Retina (tissue), 1 donor: ENCODE measurements around the gene IL1RN.

Experiments
- DNase-seq: peaks from one replicate; pipeline ENCODE4 v3.0.0-alpha.2; 2016

Gene IL1RN

DNA sequence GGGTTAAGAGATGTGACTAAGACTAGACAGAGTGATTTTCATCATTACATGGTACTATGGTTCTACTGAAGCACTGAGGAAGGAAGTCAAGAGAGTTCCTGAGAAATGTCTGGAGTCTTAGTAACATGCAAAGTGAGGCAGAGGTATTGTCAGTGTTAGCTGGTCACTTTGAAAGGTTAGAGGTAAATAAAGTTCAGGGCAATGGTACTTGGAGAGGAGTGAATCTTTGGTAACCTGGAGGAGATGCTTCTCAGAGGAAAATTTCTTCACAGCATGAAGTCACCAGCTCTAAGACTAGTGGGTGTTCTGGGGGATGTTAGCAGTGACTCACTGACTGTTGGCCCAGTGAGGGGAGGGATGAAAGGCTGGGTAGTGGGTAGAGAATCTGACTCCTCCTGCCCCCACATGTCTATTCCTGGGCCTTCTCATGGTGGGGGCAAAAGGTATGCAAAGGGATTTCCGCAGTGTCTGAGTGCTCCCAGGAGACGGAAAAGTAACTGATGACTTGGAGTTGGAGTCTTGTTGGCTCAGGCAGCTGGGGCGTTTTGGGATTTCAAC lies 23.3 kb upstream of the IL1RN start:
- no peak for DNase-seq

GRCh38 chr2:113105047-113105785 lies 22.2 kb upstream of the IL1RN start:
- DNase-seq: no peak

DNA sequence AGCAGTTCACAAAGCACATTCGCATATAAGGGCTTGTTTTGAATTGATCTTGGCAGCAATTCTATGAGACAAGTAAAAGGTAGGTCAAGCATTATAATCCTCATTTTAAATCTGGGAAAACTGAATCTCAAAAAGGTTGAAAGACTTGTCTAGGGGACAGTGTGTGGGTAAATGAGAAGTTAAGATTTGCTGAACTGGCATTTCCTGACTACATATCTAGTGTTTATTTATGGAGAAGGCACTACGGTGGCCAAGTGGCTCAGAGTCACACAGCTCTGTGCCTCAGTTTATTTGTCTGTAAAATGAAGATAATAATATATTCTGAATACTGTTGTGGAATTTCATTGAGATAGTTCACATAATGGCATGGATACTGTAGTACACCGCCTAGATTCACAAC lies 16.3 kb upstream of the IL1RN start:
- no peak for DNase-seq

DNA sequence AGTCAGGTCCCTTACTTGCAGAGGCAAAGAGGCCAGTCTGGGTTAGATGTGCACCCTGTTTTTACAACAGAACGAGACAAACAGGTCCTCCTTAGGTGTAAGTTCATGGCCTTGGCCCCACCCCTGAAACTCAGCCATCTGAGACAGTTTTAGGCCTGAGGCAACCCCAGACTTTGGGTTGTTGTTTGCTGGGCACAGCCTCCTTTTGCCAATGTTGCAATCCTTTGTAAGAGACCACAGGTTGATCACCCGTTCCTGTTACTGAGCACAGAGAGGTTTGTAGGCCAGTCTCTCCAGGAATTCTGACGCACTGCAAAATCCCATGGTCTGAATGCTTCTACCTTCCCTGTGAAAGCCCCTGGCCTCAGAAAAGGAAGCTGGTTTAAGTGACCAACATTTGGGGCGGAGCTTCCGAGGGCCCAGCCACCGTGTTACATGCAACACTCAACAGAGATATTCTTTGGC lies 15.5 kb upstream of the IL1RN start:
- no peak for DNase-seq

DNA sequence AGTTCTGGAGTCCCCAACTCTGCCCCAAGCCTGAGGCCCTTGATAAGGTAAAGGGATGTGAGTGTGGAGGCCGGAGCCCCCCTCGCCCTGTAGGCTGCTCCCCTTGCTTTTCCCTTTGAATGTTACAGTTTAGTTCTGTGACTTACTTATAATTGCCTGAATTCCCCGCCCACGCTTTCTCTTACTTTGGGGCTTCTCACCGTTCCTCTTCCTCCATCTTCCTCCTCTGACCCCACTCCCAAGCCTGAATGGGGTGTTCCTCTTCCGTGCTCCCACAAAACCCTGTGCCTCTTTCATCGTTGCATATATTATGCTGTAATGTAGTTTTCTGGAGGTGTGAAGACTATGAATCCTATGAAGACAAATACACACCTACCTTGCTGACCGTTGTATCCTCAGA lies 15.0 kb upstream of the IL1RN start:
- DNase-seq: no peak

GRCh38 chr2:113112871-113113270 lies 14.5 kb upstream of the IL1RN start:
- no peak for DNase-seq

GRCh38 chr2:113113807-113114206 lies 13.6 kb upstream of the IL1RN start:
- DNase-seq: no peak

- DNase-seq: no peak
These were observed 13.0 kb upstream of the IL1RN start for GRCh38 chr2:113114224-113114945.

- DNase-seq: no peak
These were observed 12.4 kb upstream of the IL1RN start for GRCh38 chr2:113114996-113115395.

DNA sequence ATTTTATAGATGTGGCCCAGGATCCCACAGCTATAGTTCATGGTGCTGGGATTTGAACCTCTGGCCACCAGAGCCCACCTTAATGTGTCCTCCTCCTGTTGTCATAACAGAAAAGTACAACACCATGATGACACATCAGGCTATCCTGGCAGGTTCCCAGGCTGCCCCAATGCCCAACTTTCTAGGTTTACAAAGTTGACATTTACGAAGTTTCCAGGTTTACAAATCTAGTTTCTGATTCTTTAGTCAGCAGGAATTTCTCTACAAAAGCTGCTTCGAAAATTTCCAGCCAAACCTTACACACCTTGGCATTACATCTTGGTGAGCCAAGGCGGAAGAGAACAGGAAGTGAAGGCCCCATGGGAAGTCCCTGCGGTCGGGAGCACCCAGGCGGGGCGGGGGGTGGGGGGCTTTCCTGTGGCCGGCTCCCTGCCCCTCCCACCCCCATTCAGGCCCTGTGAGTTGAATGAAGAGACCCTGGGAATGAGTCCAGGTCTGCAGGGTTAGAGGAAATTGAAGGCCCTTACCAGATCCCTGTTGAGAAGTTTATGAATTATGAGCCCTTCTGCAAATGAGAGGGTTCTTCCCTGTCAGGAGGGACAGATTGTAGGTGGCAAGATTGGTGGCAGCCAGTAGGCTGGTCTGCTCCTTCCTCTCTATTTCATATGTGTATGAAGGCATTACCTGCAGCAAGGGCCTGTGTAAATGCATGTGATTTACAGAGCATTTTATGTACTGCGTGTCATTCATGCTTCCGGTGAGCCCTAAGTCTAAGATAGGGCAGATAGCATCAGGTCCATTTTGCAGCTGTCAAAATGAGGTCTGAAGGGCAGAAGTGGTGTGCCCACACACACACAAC lies 11.1 kb upstream of the IL1RN start:
- DNase-seq: no peak

GRCh38 chr2:113117541-113118262 lies 9.7 kb upstream of the IL1RN start:
- no peak for DNase-seq

- DNase-seq: no peak
These were observed 9.1 kb upstream of the IL1RN start for GRCh38 chr2:113118263-113118657.

GRCh38 chr2:113119111-113119510 lies 8.3 kb upstream of the IL1RN start:
- no peak for DNase-seq

DNA sequence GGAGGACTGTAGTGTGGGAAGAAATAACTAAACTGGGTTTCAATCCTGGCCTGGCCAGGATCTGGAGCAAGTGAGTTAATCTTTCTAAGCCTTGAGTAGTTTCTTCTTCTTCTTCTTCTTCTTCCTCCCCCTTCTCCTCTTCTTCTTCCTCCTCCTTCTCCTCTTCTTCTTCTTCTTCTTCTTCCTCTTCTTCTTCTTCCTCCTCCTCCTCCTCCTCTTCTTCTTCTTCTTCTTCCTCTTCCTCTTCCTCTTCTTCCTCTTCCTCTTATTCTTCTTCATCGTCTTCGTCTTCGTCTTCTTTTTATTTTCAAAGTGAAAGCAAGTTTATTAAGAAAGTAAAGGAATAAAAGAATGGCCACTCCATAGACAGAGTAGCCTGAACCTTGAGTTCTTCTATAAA lies 6.5 kb upstream of the IL1RN start:
- DNase-seq: no peak

GRCh38 chr2:113122364-113122763 lies 5.0 kb upstream of the IL1RN start:
- DNase-seq: no peak

- DNase-seq: no peak
These were observed 3.7 kb upstream of the IL1RN start for GRCh38 chr2:113123726-113124125.

DNA sequence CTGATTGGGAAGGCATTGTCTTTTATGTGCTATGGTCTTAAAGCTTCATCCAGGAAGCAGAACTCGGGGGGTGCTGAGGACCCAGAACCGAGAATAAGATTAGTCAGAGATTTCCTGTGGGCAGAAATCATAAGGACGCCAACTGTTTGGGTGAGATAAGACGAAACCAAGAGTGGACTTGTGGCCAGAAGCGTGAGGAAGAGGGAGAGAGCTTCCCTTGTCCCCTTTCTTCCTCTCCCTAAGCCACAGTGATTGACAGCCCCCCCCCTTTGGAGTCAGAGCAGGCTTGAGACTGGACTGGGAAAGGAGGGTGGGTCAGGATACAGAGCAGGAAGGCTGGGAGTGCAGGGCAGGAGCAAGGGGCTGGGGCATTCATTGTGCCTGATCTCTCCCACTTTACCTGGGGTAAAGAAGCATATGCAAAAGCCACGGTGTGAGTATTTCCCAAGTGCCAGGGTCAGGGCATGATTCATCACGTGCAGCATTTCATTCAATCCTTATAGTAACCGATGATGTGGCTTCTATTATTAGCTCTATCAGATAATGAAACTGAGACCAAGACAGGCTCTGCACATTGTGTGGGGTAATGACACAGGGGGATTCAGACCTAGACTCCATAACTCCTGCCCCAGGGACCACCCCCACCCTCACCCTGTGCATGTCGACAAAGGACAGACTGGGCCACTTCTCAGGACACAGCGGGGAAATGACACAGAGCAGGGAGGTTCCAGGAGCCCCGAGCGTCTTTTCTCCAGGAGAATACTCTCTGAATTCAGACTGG lies 3.0 kb upstream of the IL1RN start:
- no peak for DNase-seq

GRCh38 chr2:113124984-113125855 lies 2.2 kb upstream of the IL1RN start:
- no peak for DNase-seq

- no peak for DNase-seq
These were observed 510 bp downstream of the IL1RN start for GRCh38 chr2:113127646-113128570.
